ENCODE measurements around the gene UBXN6.

Gene UBXN6

DNA sequence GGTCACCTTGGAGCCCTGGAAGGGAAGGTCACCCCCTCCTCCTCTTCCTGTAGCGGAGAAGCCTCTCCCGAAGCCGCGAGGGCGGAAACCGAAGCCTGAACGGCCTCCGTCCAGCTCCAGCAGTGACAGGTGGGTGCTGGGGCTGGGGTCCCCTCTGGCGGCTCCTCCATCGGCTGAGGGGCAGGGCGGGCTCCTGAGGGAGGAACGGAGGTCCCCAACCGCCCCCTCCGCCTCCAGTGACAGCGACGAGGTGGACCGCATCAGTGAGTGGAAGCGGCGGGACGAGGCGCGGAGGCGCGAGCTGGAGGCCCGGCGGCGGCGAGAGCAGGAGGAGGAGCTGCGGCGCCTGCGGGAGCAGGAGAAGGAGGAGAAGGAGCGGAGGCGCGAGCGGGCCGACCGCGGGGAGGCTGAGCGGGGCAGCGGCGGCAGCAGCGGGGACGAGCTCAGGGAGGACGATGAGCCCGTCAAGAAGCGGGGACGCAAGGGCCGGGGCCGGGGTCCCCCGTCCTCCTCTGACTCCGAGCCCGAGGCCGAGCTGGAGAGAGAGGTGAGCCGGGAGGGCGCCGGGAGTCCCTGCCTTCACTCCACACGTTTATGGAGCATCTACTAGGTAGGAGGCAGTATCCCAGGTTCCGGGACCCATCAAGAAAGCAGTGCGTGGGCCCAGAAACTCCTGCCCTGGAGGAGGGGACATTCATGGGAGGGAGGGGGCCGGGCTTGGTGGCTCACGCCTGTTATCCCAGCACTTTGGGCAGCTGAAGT, 36.5 kb upstream of the UBXN6 start:
- no peak for DNase-seq (ENCODE audit: low spot score)

DNA sequence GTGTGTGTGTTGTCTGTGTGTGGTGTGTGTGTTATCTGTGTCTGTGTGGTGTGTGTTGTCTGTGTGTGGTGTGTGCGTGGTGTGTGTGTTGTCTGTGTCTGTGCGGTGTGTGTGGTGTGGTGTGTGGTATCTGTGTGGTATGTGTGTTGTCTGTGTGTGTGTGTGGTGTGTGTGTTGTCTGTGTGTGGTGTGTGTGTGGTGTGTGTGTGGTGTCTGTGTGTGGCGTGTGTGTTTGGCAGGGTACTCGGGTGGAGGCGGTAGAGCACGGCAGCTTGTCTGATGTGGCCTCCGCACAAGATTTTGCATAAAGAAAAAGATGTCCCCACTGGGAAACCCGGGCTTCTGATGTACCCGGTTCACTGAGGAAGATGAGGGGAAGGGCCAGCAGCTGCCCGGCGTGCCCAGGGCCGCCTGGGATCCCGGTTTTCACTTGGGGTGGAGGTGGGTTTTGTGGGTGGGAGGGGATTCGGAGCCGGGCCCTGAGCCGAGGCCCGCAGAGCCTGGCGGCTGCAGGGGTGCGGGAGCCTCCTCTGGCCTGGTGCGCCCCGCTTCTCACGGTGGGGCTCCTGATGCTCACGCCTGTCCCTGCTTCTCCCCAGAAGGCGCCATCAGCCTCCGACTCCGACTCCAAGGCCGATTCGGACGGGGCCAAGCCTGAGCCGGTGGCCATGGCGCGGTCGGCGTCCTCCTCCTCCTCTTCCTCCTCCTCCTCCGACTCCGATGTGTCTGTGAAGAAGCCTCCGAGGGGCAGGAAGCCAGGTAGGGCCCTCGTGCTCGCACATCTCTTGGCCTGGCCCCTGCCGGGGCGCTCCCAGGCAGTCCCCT, 35.7 kb upstream of the UBXN6 start:
- DNase-seq (ENCODE audit: low spot score) = no peak

DNA sequence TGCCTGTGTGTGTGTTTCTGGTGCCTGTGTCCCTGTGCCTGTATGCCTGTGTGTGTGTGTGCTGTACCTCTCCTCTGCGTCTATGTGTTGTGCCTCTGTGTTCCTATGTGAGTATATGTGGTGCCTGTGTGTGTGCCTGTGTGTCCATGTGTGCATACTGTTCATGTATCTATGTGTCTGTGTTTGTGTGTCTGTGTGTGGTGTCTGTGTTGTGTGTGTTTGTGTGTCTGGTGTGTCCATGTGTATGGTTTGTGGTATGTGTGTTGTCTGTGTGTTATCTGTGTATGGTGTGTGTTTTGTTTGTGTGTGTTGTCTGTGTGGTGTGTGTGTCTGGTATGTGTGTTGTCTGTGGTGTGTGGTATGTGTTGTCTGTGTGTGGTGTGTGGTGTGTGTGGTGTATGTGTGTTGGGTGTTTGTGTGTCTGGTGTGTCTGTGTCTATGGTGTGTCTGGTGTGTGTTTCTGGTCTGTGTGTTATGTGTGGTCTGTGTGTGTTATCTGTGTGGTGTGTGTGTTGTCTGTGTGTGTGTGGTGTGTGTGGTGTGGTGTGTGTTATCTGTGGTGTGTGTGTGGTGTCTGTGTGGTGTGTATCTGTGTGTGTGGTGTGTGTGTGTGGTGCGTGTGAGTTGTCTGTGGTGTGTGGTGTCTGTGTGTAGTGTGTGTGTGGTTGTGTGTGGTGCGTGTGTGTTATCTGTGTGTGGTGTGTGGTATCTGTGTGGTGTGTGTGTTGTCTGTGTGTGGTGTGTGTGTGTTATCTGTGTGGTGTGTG, 34.9 kb upstream of the UBXN6 start:
- DNase-seq (ENCODE audit: low spot score) = no peak

DNA sequence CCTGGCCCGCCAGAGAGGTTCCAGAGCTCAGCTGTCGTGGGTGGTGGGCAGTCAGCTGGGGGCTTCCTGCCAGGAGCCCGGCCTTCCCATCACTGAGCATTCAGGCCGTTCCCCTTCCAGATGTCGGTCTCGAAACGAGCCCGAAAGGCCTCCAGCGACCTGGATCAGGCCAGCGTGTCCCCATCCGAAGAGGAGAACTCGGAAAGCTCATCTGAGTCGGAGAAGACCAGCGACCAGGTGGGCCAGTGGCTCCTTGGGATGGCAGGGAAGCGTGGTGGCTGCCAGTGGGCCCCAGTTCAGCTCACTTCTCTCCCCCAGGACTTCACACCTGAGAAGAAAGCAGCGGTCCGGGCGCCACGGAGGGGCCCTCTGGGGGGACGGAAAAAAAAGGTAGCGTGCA, 33.9 kb upstream of the UBXN6 start:
- no peak for DNase-seq (ENCODE audit: low spot score)

DNA sequence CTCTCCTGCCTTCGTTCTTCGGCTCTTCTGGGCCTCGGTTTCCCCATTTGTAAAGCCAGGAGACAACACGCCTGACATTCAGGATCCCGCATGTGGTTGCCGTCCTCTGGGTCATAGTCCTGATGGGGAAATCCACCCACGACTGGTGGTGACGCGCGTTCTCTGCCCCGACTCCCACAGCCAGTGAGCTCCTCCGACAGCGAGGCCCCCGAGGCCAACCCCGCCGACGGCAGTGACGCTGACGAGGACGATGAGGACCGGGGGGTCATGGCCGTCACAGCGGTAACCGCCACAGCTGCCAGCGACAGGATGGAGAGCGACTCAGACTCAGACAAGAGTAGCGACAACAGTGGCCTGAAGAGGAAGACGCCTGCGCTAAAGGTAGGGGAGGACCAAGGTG, 30.9 kb upstream of the UBXN6 start:
- no peak for DNase-seq (ENCODE audit: low spot score)

DNA sequence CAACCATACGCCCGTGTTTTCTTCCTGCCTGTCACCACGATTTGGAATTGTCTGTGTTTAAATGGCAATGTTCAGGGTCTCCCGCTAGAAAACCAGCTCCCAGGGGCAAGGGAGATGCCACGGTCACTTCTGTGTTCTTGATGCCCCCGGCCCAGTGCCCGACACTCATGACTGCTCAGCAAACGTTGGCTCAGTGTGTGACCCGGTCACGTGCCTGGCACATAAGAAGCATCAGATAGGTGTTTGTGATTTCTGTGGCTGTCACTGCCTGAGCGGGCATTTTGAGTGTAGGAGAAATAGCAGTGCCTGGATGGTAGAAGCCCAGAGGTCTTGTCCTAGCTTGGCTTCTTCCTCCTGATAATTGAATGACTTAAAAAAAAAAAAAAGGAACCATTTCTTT, 30.0 kb upstream of the UBXN6 start:
- DNase-seq (ENCODE audit: low spot score) = no peak

DNA sequence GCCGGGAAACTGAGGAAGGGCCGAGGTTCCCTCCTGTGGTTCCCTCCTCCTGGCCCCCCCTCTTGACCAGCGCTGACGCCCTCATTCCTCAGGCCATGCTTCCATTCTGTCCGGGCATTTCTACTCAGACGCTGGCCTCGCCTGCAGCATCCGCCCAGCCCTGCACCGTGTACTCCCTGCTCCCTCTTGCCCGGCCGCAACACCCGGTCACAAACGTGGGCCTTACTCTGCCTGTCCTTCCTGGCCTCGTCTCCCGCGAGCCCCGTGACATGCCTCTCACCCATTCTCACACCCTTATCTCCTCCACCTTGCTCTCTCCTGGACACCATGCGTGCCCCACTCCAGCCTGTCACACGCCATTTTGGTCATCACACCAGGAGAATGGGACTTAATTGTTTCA, 25.8 kb upstream of the UBXN6 start:
- no peak for DNase-seq (ENCODE audit: low spot score)

DNA sequence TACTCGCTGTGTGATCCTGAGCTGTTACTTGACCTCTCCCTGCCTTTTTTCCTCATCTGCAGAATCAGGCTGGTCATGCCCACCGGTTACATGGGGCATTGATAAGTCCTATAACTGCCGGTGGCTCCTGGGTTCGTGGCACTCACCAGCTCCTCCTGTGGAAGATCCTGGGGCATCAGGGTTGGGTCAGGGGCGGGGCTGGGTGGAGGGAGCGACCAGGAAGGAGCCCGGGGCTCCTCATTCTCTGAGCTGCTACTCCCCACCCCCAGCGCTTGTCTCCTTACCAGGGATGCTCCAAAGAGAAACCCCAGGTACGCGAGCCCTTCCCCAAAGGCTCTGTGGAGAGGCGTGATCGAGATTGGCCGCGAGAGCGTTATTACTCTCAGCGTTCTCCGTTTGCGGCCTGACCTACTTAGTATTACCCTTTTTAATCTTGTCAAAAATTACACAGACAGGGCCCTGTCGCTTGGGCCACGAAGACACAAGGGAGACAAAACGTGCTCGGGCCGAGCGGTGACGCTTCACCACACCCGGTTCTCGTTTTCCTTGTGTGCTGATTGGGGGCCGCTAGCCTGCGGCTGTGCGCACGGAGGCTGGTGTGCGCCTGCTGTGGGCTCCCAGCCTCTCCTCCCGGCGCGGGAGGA, 25.2 kb upstream of the UBXN6 start:
- no peak for DNase-seq (ENCODE audit: low spot score)

DNA sequence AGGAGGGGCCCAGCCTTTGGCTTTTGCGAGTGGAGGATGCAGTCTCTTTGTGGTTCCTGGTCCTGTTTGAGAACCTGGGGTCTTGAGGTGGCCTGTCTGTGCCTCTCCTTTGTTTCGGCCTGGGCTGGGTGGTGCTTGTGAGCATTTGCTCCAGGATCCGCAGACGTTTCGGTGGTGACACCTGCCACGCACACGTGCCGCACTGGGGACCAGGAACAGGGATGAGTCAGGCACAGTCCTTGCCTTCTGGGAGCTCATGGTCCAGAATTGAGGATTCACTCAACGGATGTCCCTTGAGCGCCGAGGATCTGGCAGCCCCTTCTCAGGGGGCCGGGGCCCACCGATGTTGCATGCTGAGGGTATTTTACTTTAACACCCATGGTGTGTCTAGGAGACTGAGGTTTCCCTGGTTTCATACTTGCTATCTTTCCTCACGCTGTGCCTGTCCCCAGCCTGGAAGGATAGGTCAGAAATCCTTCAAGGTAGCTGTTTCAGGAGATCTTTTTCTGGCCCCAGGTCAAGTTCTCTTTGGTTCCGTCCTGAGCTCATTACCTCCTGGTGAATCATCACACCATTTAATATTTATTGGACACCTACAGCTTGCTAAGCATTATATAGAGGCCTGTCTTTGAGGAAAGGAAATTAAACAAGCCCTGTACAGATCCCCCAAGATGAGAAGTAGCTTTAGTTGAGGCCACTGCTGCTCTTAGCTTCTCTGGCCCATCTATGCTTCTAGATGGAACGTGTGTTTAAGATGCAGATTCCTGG, 19.6 kb upstream of the UBXN6 start:
- DNase-seq (ENCODE audit: low spot score) = no peak

DNA sequence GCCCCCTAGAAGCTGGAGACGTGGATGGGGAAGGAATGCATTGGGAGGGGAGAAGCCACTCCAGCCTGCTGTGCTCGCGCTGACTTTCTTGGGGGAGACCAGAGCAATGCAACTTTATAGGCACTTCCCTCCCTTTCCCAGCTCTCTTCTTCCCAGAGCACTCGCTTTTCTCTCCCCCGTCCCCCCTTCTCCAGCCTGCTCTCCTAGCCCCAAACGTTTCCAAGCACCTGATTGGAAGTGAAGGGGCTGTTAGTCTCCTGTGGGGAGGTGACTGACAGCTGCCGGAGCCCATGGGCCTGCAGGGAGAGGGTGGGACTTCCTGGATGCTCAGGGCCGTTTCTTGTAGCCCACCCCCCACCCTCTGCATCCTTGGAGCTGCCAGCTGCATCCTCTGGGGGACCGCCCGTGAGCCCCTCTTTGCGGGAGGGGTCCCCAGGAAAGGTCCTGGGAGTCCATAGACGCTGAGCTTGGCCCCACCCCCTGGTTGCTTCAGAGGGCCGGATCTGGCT, 17.0 kb upstream of the UBXN6 start:
- peak; percentile 75 for DNase-seq (ENCODE audit: low spot score)

DNA sequence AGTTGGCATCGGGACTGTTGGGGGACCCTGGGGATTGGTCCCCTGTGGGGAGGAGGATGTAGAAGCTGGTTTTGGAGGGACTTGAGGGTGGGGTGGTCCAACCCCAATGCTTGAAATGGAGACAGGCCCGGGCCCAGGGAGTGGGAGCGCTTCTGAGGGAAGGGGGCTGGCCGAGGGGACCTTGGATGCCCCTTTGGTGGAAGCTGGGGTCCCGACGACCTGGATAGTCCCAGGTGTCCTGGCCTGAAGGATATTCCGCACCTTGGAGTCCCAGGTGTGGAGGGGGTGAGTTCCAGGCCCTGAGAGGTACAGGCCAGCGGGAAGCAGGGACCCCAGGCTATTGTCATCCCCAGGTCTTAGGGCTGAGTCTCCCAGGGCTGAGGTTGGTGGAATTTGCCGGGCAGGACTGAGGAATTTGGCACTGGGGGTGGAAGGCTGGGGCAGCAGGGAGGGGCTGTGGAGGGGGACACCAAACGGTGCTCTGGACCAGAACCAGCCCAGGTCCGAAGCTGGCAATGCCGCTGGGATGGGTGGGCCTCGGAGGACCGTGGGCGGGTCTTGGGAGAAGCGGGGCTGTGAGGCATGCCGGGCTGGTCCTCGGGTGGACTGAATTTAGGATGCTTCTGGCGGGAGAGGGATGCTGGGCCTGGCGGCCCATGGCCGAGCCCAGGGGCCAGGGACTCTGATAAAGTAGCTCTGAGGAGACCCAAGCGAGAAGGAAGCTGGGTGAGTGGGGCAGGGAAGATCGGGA, 16.3 kb upstream of the UBXN6 start:
- DNase-seq (ENCODE audit: low spot score) = no peak

DNA sequence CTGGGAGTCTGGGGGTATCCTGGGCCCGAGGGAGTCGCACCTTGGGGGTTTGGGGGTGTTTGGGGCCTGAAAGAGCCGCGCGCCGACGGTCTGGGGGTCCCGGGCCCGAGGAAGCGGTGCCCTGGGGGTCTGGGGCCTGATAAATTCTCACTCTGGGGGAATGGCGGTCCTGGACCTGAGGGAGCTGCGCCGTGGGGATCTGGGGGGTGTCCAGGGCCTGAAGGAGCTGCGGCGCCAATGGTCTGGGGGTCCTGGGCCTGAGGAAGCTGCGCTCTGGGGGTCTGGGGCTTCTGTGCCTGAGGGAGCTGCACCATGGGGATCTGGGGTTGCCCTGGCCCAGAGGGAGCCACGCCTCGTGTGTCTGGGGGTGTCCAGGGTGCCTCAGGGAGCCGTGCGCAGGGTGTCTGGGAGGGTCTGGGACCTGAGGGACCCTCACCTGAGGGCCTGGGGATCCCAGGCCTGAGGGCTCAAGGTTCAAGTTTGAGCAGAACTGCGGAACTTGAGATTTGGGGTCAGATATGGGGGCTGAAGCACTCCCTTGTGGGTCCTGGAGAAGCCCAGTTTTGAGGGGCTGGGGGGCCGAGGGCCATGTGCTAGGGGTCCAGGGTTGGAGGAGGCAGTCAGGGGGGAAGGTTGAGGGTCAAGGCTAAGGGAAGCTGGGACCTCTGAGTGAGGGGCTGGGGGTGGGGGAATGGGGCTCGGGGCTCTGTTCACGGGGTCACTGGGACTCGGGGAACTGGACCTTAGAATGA, 15.6 kb upstream of the UBXN6 start:
- no peak for DNase-seq (ENCODE audit: low spot score)

DNA sequence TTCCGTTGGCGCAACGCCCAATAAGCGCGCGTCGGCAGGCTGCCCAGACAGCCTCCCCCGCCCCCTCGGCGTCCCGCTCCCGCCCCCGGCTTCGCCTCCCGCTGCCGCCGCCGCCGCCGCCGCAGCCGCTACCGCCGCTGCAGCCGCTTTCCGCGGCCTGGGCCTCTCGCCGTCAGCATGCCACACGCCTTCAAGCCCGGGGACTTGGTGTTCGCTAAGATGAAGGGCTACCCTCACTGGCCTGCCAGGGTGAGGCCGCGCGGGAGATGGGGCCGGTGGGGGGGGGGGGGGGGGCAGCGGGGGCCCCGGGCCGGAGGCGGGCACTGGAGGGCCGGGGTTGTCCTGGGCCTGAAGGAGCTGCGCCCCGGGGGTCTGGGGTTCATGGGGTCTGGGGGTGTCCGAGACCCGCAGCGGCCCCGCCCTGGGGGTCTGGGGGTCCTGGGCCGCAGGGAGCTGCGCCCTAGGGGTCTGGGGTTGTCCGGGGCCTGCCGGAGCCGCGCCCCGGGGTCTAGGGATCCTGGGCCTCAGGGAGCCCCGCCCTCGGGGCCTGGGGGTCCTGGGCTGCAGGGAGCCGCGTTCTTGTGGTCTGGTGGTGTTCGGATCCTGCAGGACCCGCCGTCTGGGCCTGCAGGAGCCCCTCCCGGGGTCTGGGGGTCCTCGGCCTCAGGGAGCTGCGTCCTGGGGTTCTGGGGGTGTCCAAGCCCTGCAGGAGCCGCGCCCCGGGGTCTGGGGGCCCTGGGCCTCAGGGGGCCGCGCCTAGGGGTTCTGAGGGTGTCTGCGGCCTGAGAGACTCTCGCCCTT, 14.8 kb upstream of the UBXN6 start, which contains the start of gene HDGFL2:
TSS of gene HDGFL2 (plus strand) at position 124 of the 801 bp plus-strand sequence. CDS start at position 178, 54 bp downstream.
- DNase-seq (ENCODE audit: low spot score) = no peak

DNA sequence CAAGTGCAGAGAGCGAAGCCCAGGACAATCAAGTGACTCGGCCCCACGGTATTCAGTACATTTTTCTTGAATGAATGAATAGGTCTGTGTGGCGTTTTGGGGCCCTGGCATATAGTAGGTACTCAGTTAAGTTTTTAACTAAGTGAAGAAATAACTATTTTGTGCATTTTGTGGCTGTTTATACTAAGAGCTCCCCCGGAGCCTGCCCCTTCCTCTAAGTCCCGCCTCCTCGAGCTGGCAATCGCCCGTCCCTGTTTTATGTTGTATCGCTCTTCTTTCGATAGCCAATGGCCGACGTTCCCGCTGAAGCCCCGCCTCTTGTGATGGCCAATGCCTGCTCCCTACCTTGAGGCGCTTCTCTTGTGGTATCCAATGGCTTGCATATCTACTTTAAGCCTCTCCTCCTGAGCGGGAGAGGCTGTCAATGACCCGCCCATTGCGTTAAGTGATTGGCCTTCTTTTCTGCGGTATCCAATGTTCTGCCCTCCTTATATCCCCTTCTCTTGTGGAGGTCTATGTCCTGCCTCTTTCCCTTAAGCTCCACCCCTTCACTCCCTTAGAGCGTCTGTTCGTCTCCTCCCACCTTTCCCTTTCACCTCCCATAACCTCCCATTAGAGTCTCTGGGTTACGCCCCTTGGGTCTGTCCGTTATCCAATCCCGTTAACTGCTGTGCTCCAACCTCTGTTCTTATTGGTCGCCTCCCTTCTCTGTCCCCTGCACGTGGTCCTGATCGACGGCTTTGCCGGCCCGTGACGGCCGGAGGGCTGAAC, 14.0 kb upstream of the UBXN6 start:
- DNase-seq (ENCODE audit: low spot score) = peak; percentile 100

DNA sequence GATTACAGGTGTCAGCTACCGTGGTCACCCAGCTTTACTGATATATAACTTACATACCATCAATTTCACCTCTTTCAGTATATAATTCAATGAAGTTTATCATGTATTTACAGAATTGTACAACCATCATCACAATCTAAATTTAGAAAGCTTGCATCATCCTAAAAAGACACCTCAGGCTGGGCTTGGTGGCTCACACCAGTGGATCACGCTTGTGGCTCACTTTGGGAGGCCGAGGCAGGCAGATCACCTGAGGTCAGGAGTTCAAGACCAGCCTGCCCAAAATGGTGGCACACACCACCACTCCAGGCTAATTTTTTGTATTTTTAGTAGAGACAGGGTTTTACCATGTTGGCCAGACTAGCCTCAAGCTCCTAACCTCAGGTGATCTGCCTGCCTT, 10.2 kb upstream of the UBXN6 start:
- no peak for DNase-seq (ENCODE audit: low spot score)

DNA sequence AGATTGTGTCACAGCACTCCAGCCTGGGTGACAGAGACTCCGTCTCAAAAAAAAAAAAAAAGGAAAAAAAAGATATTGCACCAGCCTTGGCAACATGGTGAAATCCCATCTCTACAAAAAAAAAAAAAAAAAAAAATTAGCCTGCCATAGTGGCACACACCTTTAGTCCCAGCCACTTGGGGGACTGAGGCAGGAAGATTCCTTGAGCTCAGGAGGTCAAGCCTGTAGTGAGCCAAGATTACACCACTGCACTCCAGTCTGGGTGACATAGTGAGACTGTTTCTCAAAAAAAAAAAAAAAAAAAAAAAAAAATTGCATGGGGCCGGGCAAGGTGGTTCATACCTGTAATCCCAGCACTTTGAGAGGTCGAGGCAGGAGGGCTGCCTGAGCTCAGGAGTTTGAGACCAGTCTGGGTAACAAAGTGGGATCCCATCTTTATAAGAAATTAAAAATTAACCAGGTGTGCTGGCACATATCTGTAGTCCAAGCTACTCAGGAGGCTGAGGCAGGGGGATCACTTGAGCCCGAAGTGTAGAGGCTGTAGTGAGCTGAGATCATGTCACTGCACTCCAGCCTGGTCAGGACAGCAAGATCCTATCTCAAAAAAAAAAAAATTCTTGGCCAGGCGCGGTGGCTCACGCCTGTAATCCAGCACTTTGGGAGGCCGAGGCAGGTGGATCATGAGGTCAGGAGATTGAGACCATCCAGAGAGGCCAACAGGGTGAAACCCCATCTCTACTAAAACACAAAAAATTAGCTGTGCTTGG, 7.4 kb upstream of the UBXN6 start:
- DNase-seq (ENCODE audit: low spot score) = no peak
